Vagina (tissue), 2 donors: ENCODE data around the gene MOB4.

ENCODE experiments used
- POLR2A ChIP-seq, 2 donors: fragments of 450-650 bp; IDR thresholded peaks; one replicate each; pipeline ENCODE4 v1.6.1; 2017; ENCODE audit warnings: antibody characterized with exemption in 2 of 2, mild to moderate bottlenecking in 2 of 2, moderate library complexity in 2 of 2
- POLR2AphosphoS5 ChIP-seq, 2 donors: sonication (generic); formaldehyde crosslinking; IDR thresholded peaks; one replicate each; pipeline ENCODE4 v1.9.0; 2017; ENCODE audit warnings: antibody characterized with exemption in 2 of 2, mild to moderate bottlenecking in 2 of 2, low read depth in 1 of 2; ENCODE audit not compliant: insufficient read depth in 1 of 2
- TF ChIP-seq, protein P1 (sequence below), 3 experiments: fragments of 450-650 bp in 2 of 3; fragments of 200-600 bp in 1 of 3; sonication (generic) in 1 of 3; IDR thresholded peaks; one replicate each; pipeline ENCODE4 v1.5.1; 2017 to 2019; ENCODE audit warnings: antibody characterized with exemption in 3 of 3, mild to moderate bottlenecking in 2 of 3, moderate library complexity in 2 of 3

- TF ChIP-seq, protein P1, sequence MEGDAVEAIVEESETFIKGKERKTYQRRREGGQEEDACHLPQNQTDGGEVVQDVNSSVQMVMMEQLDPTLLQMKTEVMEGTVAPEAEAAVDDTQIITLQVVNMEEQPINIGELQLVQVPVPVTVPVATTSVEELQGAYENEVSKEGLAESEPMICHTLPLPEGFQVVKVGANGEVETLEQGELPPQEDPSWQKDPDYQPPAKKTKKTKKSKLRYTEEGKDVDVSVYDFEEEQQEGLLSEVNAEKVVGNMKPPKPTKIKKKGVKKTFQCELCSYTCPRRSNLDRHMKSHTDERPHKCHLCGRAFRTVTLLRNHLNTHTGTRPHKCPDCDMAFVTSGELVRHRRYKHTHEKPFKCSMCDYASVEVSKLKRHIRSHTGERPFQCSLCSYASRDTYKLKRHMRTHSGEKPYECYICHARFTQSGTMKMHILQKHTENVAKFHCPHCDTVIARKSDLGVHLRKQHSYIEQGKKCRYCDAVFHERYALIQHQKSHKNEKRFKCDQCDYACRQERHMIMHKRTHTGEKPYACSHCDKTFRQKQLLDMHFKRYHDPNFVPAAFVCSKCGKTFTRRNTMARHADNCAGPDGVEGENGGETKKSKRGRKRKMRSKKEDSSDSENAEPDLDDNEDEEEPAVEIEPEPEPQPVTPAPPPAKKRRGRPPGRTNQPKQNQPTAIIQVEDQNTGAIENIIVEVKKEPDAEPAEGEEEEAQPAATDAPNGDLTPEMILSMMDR (IDR thresholded peaks at IDR 0.05), result no peak
- TF ChIP-seq POLR2AphosphoS5 (IDR thresholded peaks at IDR 0.05; ENCODE audit: insufficient read depth in 1 of 2, low read depth in 1 of 2), result no peak
- no peak for TF ChIP-seq POLR2A (IDR thresholded peaks at IDR 0.05)
Observed at GRCh38 chr2:197598450-197598849, 82.6 kb downstream of the MOB4 start.
